Smooth muscle cell (in vitro differentiated cells): ENCODE data around the gene SH3D19. TPM values are rescaled to one million over a fixed set of nuclear protein-coding genes. Genes with fewer than 3 reads are reported as not detected.

ENCODE experiments used
- DNase-seq: peaks from one replicate; lab custom pipeline; 2025; ENCODE audit not compliant: unreplicated experiment; lab: John Stamatoyannopoulos, UW
- H2AFZ ChIP-seq: fragments of 200-600 bp; sonication (generic); 2 replicates; pipeline ENCODE4 v1.6.0; 2016; ENCODE audit warnings: antibody characterized with exemption, low read depth, mild to moderate bottlenecking
- H3F3A ChIP-seq: fragments of 200-600 bp; sonication (generic); 2 replicates; pipeline ENCODE4 v1.6.0; 2017; ENCODE audit warnings: antibody characterized with exemption, low read depth
- H3K27ac ChIP-seq: fragments of 200-600 bp; sonication (generic); 2 replicates; pipeline ENCODE4 v1.5.1; 2016; ENCODE audit warnings: low read depth, mild to moderate bottlenecking
- H3K27me3 ChIP-seq: fragments of 200-600 bp; sonication (generic); 2 replicates; pipeline ENCODE4 v1.6.1; 2016; ENCODE audit warnings: low read depth, mild to moderate bottlenecking
- H3K36me3 ChIP-seq: fragments of 200-600 bp; sonication (generic); 2 replicates; pipeline ENCODE4 v1.5.1; 2016; ENCODE audit warnings: low read depth
- H3K4me1 ChIP-seq: fragments of 200-600 bp; sonication (generic); 2 replicates; pipeline ENCODE4 v1.5.1; 2016; ENCODE audit warnings: low read depth
- H3K4me2 ChIP-seq: fragments of 200-600 bp; sonication (generic); 2 replicates; pipeline ENCODE4 v1.6.0; 2016; ENCODE audit warnings: mild to moderate bottlenecking
- H3K4me3 ChIP-seq: fragments of 200-600 bp; sonication (generic); 2 replicates; pipeline ENCODE4 v1.5.1; 2016; ENCODE audit warnings: mild to moderate bottlenecking
- H3K79me2 ChIP-seq: fragments of 200-600 bp; sonication (generic); 2 replicates; pipeline ENCODE4 v1.6.0; 2016; ENCODE audit warnings: low read depth, mild to moderate bottlenecking
- H3K9ac ChIP-seq: fragments of 200-600 bp; sonication (generic); 2 replicates; pipeline ENCODE4 v1.6.0; 2016; ENCODE audit warnings: low read depth
- H3K9me3 ChIP-seq: fragments of 200-600 bp; sonication (generic); replicated peaks from 2 replicates; pipeline ENCODE4 v1.5.1; 2016; ENCODE audit warnings: low read depth
- H4K20me1 ChIP-seq: fragments of 200-600 bp; sonication (generic); 2 replicates; pipeline ENCODE4 v1.6.0; 2016; ENCODE audit warnings: low read depth
- WGBS: methylation state at CpG from one replicate; pipeline ENCODE4 v1.1.7; 2016; ENCODE audit warnings: low lambda C conversion rate; 5-methylcytosine and 5-hydroxymethylcytosine counted together
- polyA plus RNA-seq: library from polyadenylated mRNA; unstranded; fragments of >200 nt; fragmentation: Nextera tagmentation; extraction: Ambion mirVana; gene quantifications from 2 replicates; pipeline ENCODE4 v1.2.1, GENCODE V29; 2016
- total RNA-seq: library from RNA; depleted of rRNA; stranded (reverse); fragments of >200 nt; gene quantifications from 2 replicates; pipeline ENCODE4 v1.2.3, GENCODE V29; 2014
- TF ChIP-seq, protein P1 (sequence below): fragments of 200-600 bp; sonication (generic); IDR thresholded peaks from 2 replicates; pipeline ENCODE4 v1.5.1; 2017; ENCODE audit warnings: borderline replicate concordance, mild to moderate bottlenecking, antibody characterized with exemption; ENCODE audit not compliant: insufficient read depth, poor library complexity, severe bottlenecking

SH3D19 gene
- total and polyA plus RNA-seq, 2 experiments from 2014 or later: 7.9 to 20.3 TPM

DNA sequence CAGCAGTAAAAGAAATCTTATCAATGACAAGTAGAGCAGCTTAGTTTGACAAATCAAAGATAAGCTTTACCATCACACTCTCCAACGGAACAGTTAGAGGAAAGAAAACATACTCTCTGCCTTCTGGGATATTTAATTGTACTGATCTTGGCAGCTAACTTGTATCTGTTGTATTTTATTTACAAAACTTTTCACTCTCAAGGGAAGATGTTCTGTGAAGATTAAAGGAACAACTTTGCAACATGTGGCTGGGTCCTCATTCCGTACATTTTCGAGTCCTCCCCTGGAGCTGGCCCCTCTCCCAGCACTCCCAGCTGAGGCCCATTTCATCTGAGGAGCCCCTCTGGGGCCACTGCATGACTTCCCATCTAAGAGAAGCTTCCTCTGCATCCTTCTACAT, 151.5 kb downstream of the SH3D19 start:
- Histone ChIP-seq H3K9ac (no peak overlapping the region), H3K79me2 (no peaks in the 10 kb centered on the region), H4K20me1 (no peaks in the 10 kb centered on the region), H3F3A (peaks cover 5% of the 10 kb centered on the region), H3K27ac (no peak overlapping the region), H3K4me3 (no peak overlapping the region), H3K4me2 (peak overlapping the region; percentile 3), H3K27me3 (no peaks in the 10 kb centered on the region), H3K9me3 (no peaks in the 10 kb centered on the region), H2AFZ (no peak overlapping the region), H3K36me3 (no peaks in the 10 kb centered on the region), H3K4me1 (peaks cover 24% of the 10 kb centered on the region)
- TF ChIP-seq, protein P1, sequence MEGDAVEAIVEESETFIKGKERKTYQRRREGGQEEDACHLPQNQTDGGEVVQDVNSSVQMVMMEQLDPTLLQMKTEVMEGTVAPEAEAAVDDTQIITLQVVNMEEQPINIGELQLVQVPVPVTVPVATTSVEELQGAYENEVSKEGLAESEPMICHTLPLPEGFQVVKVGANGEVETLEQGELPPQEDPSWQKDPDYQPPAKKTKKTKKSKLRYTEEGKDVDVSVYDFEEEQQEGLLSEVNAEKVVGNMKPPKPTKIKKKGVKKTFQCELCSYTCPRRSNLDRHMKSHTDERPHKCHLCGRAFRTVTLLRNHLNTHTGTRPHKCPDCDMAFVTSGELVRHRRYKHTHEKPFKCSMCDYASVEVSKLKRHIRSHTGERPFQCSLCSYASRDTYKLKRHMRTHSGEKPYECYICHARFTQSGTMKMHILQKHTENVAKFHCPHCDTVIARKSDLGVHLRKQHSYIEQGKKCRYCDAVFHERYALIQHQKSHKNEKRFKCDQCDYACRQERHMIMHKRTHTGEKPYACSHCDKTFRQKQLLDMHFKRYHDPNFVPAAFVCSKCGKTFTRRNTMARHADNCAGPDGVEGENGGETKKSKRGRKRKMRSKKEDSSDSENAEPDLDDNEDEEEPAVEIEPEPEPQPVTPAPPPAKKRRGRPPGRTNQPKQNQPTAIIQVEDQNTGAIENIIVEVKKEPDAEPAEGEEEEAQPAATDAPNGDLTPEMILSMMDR: no peak
- WGBS: 16% methylated on average over 3 of the region's 3 CpGs
- no peak for DNase-seq

DNA sequence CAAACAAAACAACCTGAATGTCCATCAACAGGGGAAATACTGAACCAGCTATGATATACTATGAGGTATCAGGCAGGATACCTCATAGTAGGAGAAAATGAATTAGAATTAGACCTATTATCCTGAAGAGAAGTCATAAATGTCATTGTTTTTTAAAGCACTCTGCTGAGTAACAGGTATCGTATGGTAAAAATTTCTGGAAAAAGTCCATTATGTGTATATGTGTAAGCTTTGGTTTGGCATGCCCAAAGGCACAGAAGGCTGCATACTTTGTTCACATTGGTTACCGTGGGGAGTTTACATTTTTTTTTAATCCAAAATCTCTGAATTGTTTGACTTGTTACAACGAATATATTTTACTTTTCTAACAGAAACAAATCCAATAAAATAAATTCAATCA, 155.5 kb downstream of the SH3D19 start:
- H3K79me2 ChIP-seq: no peaks in the 10 kb centered on the region
- peaks cover 28% of the 10 kb centered on the region for H3K4me1 ChIP-seq
- no peak for DNase-seq
- H3K4me3 ChIP-seq: no peak overlapping the region
- H3F3A ChIP-seq: peaks cover 5% of the 10 kb centered on the region
- H4K20me1 ChIP-seq: no peaks in the 10 kb centered on the region
- H3K36me3 ChIP-seq: no peaks in the 10 kb centered on the region
- H3K4me2 ChIP-seq: peak overlapping the region; percentile 58
- H3K27me3 ChIP-seq: no peaks in the 10 kb centered on the region
- peak overlapping the region; percentile 38 for H3K9ac ChIP-seq
- TF ChIP-seq, protein P1: no peak
- 31% methylated on average over 3 of the region's 3 CpGs for WGBS
- peak overlapping the region; percentile 86 for H3K27ac ChIP-seq
- no peaks in the 10 kb centered on the region for H3K9me3 ChIP-seq
- H2AFZ ChIP-seq: no peak overlapping the region

DNA sequence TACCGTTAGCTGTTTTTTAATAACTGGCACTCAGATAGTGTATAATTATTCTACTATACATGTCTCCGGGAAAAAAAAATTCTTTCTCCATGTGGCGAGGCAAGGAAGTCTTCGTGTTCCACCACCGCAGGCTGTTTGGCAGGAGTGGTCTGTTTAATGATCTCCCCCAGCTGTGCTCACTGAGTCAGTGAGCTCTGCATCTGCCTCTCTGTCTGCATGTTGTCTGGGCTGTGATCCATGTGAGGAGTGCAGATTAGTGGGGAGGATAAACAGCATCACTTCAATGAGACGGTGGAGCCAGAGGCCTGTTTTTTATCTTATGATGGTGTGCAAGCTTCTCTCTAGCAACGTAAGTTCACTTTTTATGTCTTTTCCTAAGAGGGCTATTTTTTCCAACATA, 156.2 kb downstream of the SH3D19 start:
- H3K27ac ChIP-seq: peak overlapping the region; percentile 86
- peak; percentile 15 for DNase-seq
- H2AFZ ChIP-seq: no peak overlapping the region
- no peaks in the 10 kb centered on the region for H4K20me1 ChIP-seq
- no peaks in the 10 kb centered on the region for H3K36me3 ChIP-seq
- peak overlapping the region; percentile 38 for H3K9ac ChIP-seq
- H3K79me2 ChIP-seq: no peaks in the 10 kb centered on the region
- 15% methylated on average over 7 of the region's 7 CpGs for WGBS
- TF ChIP-seq, protein P1: no peak
- H3F3A ChIP-seq: peaks cover 5% of the 10 kb centered on the region
- H3K4me1 ChIP-seq: peaks cover 28% of the 10 kb centered on the region
- no peaks in the 10 kb centered on the region for H3K9me3 ChIP-seq
- peak overlapping the region; percentile 58 for H3K4me2 ChIP-seq
- no peaks in the 10 kb centered on the region for H3K27me3 ChIP-seq
- no peak overlapping the region for H3K4me3 ChIP-seq

DNA sequence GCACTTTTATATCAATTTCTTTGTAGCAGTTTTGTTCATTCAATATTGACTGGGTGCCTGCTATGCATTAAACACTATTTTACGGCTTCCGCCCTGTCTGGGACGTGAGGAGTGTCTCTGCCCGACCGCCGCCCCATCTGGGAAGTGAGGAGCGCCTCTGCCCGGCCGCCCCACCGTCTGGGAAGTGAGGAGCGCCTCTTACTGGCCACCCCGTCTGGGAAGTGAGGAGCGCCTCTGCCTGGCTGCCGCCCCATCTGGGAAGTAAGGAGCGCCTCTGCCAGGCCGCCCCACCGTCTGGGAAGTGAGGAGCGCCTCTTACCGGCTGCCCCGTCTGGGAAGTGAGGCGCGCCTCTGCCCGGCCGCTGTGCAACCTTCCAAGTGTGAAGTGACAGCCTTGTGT, 157.8 kb downstream of the SH3D19 start:
- Histone ChIP-seq H3K4me3 (no peak overlapping the region), H3K4me1 (peaks cover 28% of the 10 kb centered on the region), H4K20me1 (no peaks in the 10 kb centered on the region), H3K9ac (no peak overlapping the region), H3K4me2 (no peak overlapping the region), H3F3A (peaks cover 5% of the 10 kb centered on the region), H3K27ac (no peak overlapping the region), H3K36me3 (no peaks in the 10 kb centered on the region), H3K27me3 (no peaks in the 10 kb centered on the region), H3K9me3 (no peaks in the 10 kb centered on the region), H2AFZ (no peak overlapping the region), H3K79me2 (no peaks in the 10 kb centered on the region)
- WGBS: 95% methylated on average over 24 of the region's 24 CpGs
- DNase-seq: no peak
- TF ChIP-seq, protein P1: no peak
